Activated CD8-positive, alpha-beta T cell treated with anti-CD3 and anti-CD28 coated beads for 36 hours (primary cell): ENCODE results near the gene KCNAB1. TPM values are rescaled to one million over a fixed set of nuclear protein-coding genes. Genes with fewer than 3 reads are reported as not detected.

Experiments used
- ATAC-seq: fragments of 200-7000 bp; cut with Tn5 transposase; one replicate; pipeline ENCODE4 v1.10.0; 2021; ENCODE audit warnings: mild to moderate bottlenecking, moderate library complexity
- CTCF ChIA-PET: fragments of 350-600 bp; sonication (Branson Sonifier 250); formaldehyde crosslinking; loops from one replicate; lab custom pipeline; 2021; ENCODE audit warnings: antibody characterized with exemption; lab: Charles Lee
- POLR2A ChIA-PET: fragments of 350-600 bp; sonication (Branson Sonifier 250); formaldehyde crosslinking; loops from one replicate; lab custom pipeline; 2021; ENCODE audit warnings: antibody characterized with exemption; lab: Charles Lee
- DNase-seq: peaks from one replicate; pipeline ENCODE4 v3.0.0-alpha.2; 2020
- H3K27ac Mint-ChIP-seq: one replicate; pipeline ENCODE4 v1.8.0; 2021; ENCODE audit warnings: mild to moderate bottlenecking, mixed read lengths
- H3K27me3 Mint-ChIP-seq: one replicate; pipeline ENCODE4 v1.8.0; 2021; ENCODE audit warnings: mixed read lengths
- H3K36me3 Mint-ChIP-seq: one replicate; pipeline ENCODE4 v1.8.0; 2021; ENCODE audit warnings: low read depth, mixed read lengths
- H3K4me1 Mint-ChIP-seq: one replicate; pipeline ENCODE4 v1.8.0; 2021; ENCODE audit warnings: low read depth, mixed read lengths
- H3K4me3 Mint-ChIP-seq: one replicate; pipeline ENCODE4 v1.8.0; 2021; ENCODE audit warnings: mild to moderate bottlenecking, moderate library complexity, mixed read lengths
- H3K9me3 Mint-ChIP-seq: one replicate; pipeline ENCODE4 v1.8.0; 2021; ENCODE audit warnings: mixed read lengths
- intact Hi-C: fragments of 100-400 bp; cut with micrococcal nuclease; formaldehyde crosslinking; loops from one replicate; pipeline ENCODE4 v1.10.0; 2022
- total RNA-seq, 2 experiments: library from RNA; stranded (reverse); gene quantifications; one replicate each; pipeline ENCODE4 v1.2.3, GENCODE V29; 2021
- TF ChIP-seq, protein P1 (sequence below): fragments of 200-600 bp; IDR thresholded peaks from one replicate; pipeline ENCODE4 v1.8.0; 2022; ENCODE audit warnings: antibody characterized with exemption, mild to moderate bottlenecking

Gene KCNAB1
- total RNA-seq, 2 experiments from 2014 or later = not detected

DNA sequence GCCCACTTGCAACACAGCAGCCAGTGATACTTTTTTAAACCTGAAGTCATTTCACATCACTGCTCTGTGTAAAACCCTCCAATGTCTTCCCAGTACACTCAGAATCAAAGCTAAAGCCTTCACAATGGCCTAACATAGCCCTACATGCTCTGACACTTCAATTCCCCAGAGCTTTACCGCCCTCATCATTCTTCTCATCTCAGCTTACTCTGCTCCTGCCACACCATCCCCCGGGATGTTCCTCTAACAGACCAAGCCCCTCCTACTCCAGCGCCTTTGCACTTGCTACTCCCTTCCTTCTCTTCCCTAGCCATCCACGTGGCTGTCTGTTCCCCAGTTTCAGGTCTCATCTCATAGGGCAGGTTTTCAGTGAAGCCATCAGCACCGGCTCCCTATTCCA lies 240.6 kb downstream of the KCNAB1 start:
- H3K9me3 Mint-ChIP-seq = no peaks in the 10 kb centered on the region
- H3K27me3 Mint-ChIP-seq = peaks cover 1% of the 10 kb centered on the region
- ChIA-PET CTCF (no interaction called here), POLR2A (no interaction called here)
- no peaks in the 10 kb centered on the region for H3K36me3 Mint-ChIP-seq
- intact Hi-C loops = no loop called here
- TF ChIP-seq, protein P1, sequence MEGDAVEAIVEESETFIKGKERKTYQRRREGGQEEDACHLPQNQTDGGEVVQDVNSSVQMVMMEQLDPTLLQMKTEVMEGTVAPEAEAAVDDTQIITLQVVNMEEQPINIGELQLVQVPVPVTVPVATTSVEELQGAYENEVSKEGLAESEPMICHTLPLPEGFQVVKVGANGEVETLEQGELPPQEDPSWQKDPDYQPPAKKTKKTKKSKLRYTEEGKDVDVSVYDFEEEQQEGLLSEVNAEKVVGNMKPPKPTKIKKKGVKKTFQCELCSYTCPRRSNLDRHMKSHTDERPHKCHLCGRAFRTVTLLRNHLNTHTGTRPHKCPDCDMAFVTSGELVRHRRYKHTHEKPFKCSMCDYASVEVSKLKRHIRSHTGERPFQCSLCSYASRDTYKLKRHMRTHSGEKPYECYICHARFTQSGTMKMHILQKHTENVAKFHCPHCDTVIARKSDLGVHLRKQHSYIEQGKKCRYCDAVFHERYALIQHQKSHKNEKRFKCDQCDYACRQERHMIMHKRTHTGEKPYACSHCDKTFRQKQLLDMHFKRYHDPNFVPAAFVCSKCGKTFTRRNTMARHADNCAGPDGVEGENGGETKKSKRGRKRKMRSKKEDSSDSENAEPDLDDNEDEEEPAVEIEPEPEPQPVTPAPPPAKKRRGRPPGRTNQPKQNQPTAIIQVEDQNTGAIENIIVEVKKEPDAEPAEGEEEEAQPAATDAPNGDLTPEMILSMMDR = no peak
- DNase-seq (no peak), ATAC-seq (no peak)
- no peaks in the 10 kb centered on the region for H3K4me1 Mint-ChIP-seq
- H3K4me3 Mint-ChIP-seq = no peak overlapping the region
- H3K27ac Mint-ChIP-seq = no peak overlapping the region

DNA sequence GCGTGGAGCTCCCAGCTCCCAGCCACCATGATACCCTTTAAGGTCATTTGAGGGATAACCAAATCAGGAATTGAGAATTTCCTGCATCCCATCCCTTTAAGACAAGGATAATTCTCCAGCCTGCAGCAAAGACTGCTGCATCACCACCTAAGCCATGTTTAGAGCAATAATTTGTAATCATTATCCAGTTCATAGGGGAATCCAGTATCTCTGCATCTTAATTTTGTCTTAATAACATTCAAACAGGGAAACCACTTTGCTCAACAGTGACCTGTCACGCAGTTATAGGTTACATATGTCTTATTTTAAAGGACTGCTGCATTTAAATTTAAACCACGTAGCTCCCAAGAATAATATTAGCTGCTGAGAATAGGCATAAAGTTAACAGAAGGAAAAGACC lies 246.2 kb downstream of the KCNAB1 start:
- no peaks in the 10 kb centered on the region for H3K9me3 Mint-ChIP-seq
- DNase-seq = no peak
- H3K4me3 Mint-ChIP-seq = no peak overlapping the region
- no peak overlapping the region for H3K27ac Mint-ChIP-seq
- intact Hi-C loops = no loop called here
- ChIA-PET POLR2A (no interaction called here), CTCF (no interaction called here)
- H3K36me3 Mint-ChIP-seq = no peaks in the 10 kb centered on the region
- no peak for ATAC-seq
- H3K27me3 Mint-ChIP-seq = no peaks in the 10 kb centered on the region
- H3K4me1 Mint-ChIP-seq = no peaks in the 10 kb centered on the region
- TF ChIP-seq, protein P1 = no peak

DNA sequence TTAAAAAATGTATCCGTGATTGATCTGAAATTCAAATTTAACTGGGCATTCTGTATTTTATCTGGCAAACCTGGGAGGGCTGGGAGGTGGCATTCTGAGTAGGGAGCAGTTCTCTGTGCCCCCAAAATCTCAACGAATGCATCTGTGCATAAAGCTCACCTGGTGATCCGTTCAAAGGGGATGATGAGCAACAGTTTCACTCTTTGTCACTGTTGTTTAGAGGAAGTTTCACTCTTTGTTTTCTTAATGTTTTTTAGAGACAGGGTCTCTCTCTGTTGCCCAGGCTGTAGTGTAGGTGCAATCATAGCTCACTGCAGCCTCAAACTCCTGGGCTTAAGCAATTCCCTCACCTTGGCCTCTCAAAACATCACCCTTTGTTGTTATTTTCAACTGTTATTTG lies 247.8 kb downstream of the KCNAB1 start:
- ChIA-PET POLR2A (no interaction called here), CTCF (interaction anchor here (0.7 to 0.9 kb wide), 2 partner anchors 13 to 207 kb away, joined by 3 read pairs; no protein-coding TSS in a partner anchor)
- Mint-ChIP-seq H3K4me3 (no peak overlapping the region), H3K4me1 (no peaks in the 10 kb centered on the region), H3K27me3 (no peaks in the 10 kb centered on the region), H3K9me3 (no peaks in the 10 kb centered on the region), H3K36me3 (no peaks in the 10 kb centered on the region), H3K27ac (no peak overlapping the region)
- TF ChIP-seq, protein P1 = no peak
- intact Hi-C loops = no loop called here
- DNase-seq (no peak), ATAC-seq (no peak)

DNA sequence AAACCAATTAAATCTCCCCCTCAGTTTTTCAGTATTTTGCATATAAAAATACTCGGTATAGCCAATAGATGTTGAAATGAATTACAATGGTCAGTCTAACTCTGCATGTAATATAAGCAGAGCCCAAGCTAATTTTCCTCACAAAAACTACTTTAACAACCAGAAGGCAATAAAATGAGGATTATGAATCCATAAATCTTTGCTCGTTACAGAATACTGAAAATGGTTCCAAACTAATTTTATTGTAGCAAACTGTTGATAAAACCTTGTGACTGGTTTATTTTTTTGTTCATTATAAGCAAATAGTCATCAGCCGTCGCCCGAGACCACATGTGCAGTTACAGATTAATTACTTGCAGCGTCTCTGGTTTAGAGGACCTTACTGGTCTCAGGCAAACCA lies 251.3 kb downstream of the KCNAB1 start:
- CTCF ChIA-PET = no interaction called here
- DNase-seq (no peak), ATAC-seq (no peak)
- intact Hi-C loops = no loop called here
- Mint-ChIP-seq H3K27me3 (peaks cover 7% of the 10 kb centered on the region), H3K4me3 (no peak overlapping the region), H3K4me1 (no peaks in the 10 kb centered on the region), H3K27ac (no peak overlapping the region), H3K36me3 (no peaks in the 10 kb centered on the region), H3K9me3 (no peaks in the 10 kb centered on the region)
- TF ChIP-seq, protein P1 = no peak
- POLR2A ChIA-PET = interaction anchor here (0.5 kb wide), 1 partner anchor 16 kb away, joined by 3 read pairs; no protein-coding TSS in a partner anchor

DNA sequence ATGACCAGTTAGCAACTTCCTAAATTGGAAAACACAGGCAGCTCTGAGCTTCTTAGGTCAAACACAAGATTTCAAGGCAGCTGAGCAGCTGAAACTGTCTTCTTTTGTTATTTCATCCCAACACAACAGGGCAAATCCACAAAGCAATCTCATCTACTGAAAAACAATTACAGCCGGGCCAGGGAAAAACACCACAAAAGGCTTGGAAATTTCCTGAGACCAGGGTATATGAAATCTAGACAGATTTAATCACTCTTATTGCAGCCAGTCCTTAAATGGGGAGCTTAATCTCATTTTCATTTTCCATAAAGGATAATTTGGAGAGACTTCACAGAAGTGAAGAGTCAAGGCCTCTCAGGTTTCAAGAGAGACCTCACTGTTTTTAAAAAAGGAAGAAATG lies 252.7 kb downstream of the KCNAB1 start:
- TF ChIP-seq, protein P1 = no peak
- ChIA-PET CTCF (interaction anchor here (1.2 to 1.6 kb wide), 2 partner anchors 77 to 137 kb away, joined by 3 to 4 read pairs; no protein-coding TSS in a partner anchor), POLR2A (interaction anchor here (1.0 kb wide), 1 partner anchor 415 kb away, joined by 3 read pairs; no protein-coding TSS in a partner anchor)
- Mint-ChIP-seq H3K4me3 (no peak overlapping the region), H3K27me3 (peaks cover 8% of the 10 kb centered on the region), H3K9me3 (no peaks in the 10 kb centered on the region), H3K36me3 (no peaks in the 10 kb centered on the region), H3K27ac (no peak overlapping the region), H3K4me1 (no peaks in the 10 kb centered on the region)
- intact Hi-C loops = no loop called here
- ATAC-seq (no peak), DNase-seq (no peak)
